Activated naive CD4-positive, alpha-beta T cell treated with anti-CD3 and anti-CD28 coated beads, Interleukin-2, amount 50 U/mL, for 72 hours (primary cell): ENCODE data around the gene PHAF1. TPM values are rescaled to one million over a fixed set of nuclear protein-coding genes. Genes with fewer than 3 reads are reported as not detected.

Experiments used
- ATAC-seq, 2 donors: fragments of 150-1000 bp; cut with Tn5 transposase; 2 replicates each; pipeline ENCODE4 v1.10.0; 2021; ENCODE audit warnings: mild to moderate bottlenecking in 2 of 2, moderate library complexity in 2 of 2
- DNase-seq, 2 donors: peaks; one replicate each; pipeline ENCODE4 v3.0.0; 2021 to 2022; ENCODE audit warnings: low spot score in 2 of 2
- H3K27ac Mint-ChIP-seq, 2 donors: one replicate each; pipeline ENCODE4 v1.8.0; 2022; ENCODE audit warnings: mild to moderate bottlenecking in 2 of 2, mixed read lengths in 2 of 2
- H3K36me3 Mint-ChIP-seq, 2 donors: one replicate each; pipeline ENCODE4 v1.8.0; 2022; ENCODE audit warnings: mixed read lengths in 2 of 2
- H3K9me3 Mint-ChIP-seq, 2 donors: one replicate each; pipeline ENCODE4 v1.8.0; 2022; ENCODE audit warnings: mixed read lengths in 2 of 2
- total RNA-seq, 2 donors: library from RNA; stranded (reverse); gene quantifications; one replicate each; pipeline ENCODE4 v1.2.3, GENCODE V29; 2022

The PHAF1 gene
- 10 to 100 TPM; 15.6 to 16.6 TPM for total RNA-seq

DNA sequence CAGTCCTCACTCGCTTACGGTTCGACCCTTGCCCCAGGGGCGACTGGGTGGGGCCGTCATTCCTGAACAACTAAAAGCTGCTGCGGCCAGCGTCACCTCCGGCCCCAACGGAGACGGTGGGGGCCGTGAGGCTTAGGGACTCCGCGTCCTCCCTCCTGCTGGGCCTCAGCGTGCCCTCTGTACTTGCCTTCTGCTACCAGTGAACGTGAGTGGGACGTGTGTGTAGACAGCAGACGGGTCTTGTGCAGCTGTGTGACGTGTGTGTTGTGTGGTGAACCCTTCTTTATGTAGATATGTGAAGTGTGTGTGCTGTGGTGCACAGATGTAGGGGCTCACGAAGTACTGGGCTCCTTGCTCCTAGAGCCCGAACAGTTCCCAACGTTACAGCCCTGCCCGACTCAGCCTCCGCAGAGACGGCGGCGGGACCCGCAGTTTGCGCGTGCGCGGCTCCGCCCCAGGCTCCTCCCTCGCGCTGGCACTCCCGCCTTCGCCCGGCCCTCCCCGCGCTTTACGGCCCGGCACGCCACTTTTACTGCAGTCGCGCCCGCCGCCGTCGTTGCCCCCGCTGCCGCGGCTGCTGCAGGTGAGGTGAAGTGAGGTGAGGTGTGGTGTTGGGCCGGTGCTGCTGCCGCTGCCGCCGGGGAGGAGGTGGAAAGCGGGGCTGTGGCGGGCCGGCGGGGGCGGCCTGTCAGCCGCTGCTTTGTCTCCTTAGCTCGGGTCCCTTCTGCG, at the start of gene PHAF1:
Gene PHAF1 (plus strand): TSS at position 535 of the 729 bp plus-strand sequence. CDS start 235 bp downstream, outside the sequence.
- Mint-ChIP-seq H3K36me3 (peaks cover 7% of the 10 kb centered on the region in 2 donors), H3K9me3 (no peaks in the 10 kb centered on the region), H3K27ac (peak within 1 kb of the TSS; percentile 89 to 90)
- DNase-seq = peak; percentile 95 to 99
- ATAC-seq = peak; percentile 90 to 92

DNA sequence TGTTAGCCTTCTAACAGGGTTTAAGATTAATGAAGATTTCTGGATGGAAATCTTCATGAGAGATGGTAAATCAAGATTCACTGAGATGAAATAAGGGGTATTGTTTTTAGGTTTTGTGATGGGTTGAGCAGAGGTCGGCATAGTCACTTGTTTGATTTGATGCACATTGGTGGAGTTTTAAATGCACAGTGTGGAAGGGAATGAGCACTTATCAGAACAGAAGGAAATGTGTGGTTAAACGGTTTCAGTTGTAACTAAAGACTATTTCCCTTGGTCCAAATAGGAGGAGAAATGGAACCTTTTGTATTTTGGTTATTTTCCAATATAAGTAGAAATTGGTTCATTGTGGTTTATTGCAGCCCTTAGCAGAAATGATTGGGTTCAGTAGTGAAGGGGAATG, 46.7 kb upstream of the PHAF1 start:
- Mint-ChIP-seq H3K27ac (peak overlapping the region in 1 of 2 donors; percentile 1), H3K36me3 (peaks cover 7 to 25% of the 10 kb centered on the region in 2 donors), H3K9me3 (no peaks in the 10 kb centered on the region)
- DNase-seq (no peak), ATAC-seq (peak; percentile 26 to 74)

DNA sequence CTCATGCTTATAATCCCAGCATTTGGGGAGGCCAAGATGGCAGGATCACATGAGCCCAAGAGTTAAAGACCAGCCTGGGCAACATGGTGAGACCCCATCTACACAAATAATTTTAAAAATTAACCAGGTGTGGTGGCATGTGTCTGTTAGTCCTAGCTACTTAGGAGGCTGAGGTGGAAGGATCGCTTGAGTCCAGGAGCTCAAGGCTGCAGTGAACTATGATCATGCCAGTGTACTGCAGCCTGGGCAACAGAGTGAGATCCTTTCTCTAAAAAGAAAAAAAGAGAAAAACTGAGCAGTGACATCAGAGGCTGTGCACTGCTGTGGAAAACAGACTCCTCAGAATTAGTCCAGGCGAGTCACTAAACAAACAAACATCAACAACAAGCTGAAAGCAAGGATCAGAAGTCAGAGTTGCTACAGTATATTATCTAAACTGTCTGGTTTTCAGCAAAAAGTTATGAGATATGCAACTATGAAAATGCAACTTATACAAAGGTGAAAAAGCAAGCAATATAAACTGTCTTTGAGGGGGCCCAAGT, 41.5 kb upstream of the PHAF1 start:
- no peak for ATAC-seq
- peaks cover 15 to 17% of the 10 kb centered on the region in 2 donors for H3K36me3 Mint-ChIP-seq
- no peaks in the 10 kb centered on the region for H3K9me3 Mint-ChIP-seq

DNA sequence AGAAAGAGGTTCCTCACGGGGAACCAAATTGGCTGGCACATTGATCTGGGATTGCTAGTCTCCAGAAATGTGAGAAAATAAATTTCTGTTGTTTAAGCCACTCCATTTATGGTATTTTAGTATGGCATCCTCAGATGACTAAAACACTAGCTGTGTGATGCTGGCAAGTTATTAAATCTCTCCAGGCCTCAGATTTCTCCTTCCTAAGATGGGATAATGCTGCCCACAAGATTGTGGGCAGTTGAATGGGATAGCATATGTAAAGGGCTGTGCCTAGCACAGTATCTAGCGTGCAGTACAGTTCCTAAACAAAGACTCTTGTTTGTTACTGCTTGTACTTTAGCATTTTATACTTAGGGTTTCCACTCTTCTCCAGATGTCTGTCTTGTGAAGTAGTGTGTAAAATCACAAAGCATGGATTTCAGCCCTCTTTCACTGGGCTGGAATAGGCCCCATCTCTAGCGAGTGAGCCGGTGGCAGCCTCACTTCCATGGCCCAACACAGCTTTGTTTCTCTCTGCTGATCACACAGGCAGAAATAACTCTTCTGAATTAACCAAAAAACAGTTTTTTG, 38.2 kb upstream of the PHAF1 start:
- H3K36me3 Mint-ChIP-seq = peaks cover 15 to 17% of the 10 kb centered on the region in 2 donors
- no peak for DNase-seq
- no peak for ATAC-seq
- no peaks in the 10 kb centered on the region for H3K9me3 Mint-ChIP-seq
- H3K27ac Mint-ChIP-seq = peak overlapping the region in 1 of 2 donors; percentile 81

More for the DNA sequence above, 41.5 kb upstream of the PHAF1 start:
- DNase-seq = no peak
- H3K27ac Mint-ChIP-seq = no peak overlapping the region

DNA sequence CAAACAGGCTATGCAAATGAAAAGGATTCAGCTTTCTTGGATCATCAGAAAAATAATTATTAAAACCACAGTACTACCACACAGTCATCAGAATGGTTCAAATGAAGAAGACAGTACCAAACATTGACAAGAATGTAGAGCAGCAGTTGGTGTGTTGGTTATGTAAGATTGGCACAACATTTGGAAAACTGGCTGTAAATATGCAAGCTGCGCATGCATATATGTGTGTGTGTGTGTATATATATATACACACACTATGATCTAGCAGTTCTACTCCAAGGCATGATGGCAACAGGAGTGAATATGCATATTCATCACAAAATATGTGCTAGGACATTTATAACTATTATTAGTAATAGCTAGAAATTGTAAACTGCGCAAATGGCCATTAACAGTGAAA, 34.4 kb upstream of the PHAF1 start:
- DNase-seq = no peak
- Mint-ChIP-seq H3K27ac (peak overlapping the region in 1 of 2 donors; percentile 44), H3K36me3 (no peaks in the 10 kb centered on the region), H3K9me3 (no peaks in the 10 kb centered on the region)
- no peak for ATAC-seq

DNA sequence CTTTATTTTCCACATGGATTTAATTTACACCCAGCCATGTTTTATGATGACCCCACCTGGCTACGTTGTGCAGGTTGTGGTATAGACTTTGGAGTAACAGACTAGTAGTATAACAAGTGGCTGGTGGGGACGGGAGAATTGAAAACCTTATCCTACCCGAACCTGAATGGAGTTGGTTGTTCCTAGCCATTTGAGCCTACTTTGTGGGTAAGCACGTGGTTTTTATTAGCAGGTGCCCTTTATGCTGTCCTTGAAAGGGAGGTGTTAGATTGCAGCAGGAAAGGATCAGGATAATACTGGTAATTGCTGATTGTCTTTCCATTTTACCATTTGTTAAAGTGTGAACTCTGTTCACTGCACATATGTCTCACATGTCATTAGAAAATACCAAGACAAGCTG, 31.9 kb upstream of the PHAF1 start:
- Mint-ChIP-seq H3K27ac (no peak overlapping the region), H3K36me3 (peaks cover 0 to 6% of the 10 kb centered on the region in 2 donors), H3K9me3 (no peaks in the 10 kb centered on the region)
- DNase-seq (no peak), ATAC-seq (no peak)

DNA sequence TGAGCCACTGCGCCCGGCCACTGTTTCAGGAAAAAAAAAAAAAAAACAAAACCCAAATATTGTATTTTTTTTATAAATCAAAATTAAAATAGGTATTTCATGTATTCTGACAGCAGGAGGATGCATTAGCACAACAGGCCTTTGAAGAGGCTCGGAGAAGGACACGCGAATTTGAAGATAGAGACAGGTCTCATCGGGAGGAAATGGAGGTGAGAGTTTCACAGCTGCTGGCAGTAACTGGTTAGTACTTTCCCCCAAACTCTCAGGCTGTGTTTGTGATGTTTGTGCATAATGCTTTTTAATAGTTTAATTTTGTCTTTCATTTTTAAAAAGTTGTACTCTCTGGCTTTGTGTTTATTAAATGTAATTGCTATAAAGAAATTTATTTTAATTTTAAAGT, 27.6 kb upstream of the PHAF1 start:
- DNase-seq = no peak
- Mint-ChIP-seq H3K27ac (no peak overlapping the region), H3K36me3 (peaks cover 0 to 12% of the 10 kb centered on the region in 2 donors), H3K9me3 (no peaks in the 10 kb centered on the region)
- no peak for ATAC-seq

DNA sequence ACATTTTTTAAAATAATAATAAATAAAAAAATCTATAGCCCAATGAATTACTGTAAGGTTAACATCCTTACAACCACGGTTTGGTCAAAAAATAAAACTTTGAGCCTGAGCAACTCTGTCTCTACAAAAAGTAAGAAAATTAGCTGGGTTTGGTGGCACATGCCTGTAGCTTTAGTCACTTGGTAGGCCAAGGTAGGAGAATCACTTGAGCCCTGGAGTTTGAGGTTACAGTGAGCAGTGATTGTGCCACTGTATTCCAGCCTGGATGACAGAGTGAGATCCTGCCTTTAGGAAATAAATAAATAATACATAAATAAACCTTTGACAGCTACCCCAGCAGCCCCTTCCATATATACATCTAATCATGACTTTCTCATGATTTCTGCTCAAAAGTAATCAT, 26.9 kb upstream of the PHAF1 start:
- Mint-ChIP-seq H3K27ac (no peak overlapping the region), H3K9me3 (no peaks in the 10 kb centered on the region), H3K36me3 (peaks cover 0 to 12% of the 10 kb centered on the region in 2 donors)
- no peak for ATAC-seq
- no peak for DNase-seq

DNA sequence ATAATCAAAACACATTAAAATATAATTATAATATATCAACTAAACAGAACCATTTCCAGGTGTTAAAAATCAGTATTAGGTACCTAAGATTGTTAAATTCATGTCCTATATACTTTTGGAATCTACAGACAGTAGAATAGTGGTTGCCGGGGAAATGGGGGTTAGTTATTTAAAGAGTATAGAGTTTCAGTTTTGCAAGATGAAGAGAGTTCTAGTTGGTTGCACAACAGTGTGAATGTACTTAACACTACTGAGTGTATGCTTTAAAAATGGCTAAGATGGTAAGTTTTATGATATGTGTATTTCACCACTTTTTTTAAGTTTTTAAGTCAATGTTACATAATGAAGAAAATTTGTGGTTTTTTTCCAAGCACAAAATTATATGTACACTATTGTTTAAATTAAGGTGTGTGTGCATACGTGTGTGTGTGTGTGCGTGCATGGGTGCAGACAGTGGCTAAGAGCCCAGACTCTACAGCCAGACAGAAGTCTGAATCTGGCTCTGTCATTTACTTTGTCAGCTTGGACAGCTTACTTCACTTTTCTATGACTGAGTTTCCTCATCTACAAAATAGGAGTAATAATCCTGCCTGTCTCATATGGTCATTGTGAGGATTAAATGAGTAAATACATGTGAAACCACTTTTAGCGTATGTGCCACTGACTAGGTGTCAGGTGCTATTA, 25.3 kb upstream of the PHAF1 start:
- Mint-ChIP-seq H3K27ac (no peak overlapping the region), H3K36me3 (peaks cover 0 to 12% of the 10 kb centered on the region in 2 donors), H3K9me3 (no peaks in the 10 kb centered on the region)
- DNase-seq (no peak), ATAC-seq (peak in 1 of 2 donors; percentile 37)

DNA sequence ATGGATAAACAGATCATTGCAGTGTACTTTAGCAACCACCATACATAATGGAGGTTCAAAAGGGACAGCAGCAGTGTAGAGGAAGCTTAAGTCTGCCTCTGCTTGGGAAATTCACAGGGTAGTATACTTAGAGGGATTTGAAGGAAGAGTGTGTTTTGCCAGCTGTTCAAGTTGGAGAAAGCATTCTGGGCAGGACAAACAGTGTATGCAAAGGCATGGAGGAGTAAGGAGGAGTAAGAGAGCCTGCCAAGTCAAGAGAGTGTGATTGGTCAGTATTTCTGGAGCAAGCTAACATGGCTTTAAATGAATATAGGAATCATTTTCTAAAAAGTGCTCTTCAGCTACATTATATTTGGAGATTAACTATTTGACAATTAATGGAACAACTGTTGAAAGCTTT, 22.9 kb upstream of the PHAF1 start:
- H3K27ac Mint-ChIP-seq = peak overlapping the region in 1 of 2 donors; percentile 18
- H3K36me3 Mint-ChIP-seq = peaks cover 0 to 6% of the 10 kb centered on the region in 2 donors
- ATAC-seq (no peak), DNase-seq (no peak)
- no peaks in the 10 kb centered on the region for H3K9me3 Mint-ChIP-seq

DNA sequence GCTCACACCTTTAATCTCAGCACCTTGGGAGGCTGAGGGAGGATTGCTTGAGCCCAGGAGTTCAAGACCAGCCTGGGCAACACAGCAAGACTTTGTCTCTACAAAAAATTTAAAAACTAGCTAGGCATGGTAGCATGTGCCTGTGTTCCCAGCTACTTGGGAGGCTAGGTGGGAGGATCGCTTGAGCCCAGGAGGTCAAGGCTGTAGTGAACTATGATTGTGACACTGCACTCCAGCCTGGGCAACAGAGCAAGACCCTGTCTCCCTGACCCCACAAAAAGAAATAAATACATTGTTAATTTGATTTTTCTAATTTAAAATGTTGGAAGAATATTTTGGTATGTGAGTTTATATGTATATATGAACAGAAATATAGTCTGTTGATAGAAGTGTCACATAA, 22.4 kb upstream of the PHAF1 start:
- no peak for DNase-seq
- H3K36me3 Mint-ChIP-seq = peaks cover 0 to 6% of the 10 kb centered on the region in 2 donors
- no peak for ATAC-seq
- H3K27ac Mint-ChIP-seq = no peak overlapping the region
- no peaks in the 10 kb centered on the region for H3K9me3 Mint-ChIP-seq

DNA sequence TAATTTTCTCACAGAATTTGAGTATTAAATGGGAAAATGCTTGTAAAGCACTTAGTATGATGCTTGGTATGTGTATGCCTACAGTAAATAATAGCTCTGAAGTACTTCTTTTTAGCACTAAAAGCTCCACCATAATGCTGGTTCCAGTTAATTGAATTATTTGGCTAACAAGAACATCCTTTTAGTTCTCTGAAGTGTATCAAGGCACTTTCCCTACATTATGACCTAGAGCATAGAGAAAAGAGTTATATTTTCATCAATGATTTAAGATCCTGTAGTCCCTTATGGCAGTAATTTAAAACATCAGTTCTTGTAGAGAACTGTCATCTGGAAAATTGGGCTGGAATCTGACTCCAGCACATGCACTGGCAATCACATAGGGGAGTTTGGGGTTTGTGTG, 21.9 kb upstream of the PHAF1 start:
- no peak overlapping the region for H3K27ac Mint-ChIP-seq
- no peaks in the 10 kb centered on the region for H3K9me3 Mint-ChIP-seq
- H3K36me3 Mint-ChIP-seq = peaks cover 0 to 6% of the 10 kb centered on the region in 2 donors
- DNase-seq (no peak), ATAC-seq (no peak)

DNA sequence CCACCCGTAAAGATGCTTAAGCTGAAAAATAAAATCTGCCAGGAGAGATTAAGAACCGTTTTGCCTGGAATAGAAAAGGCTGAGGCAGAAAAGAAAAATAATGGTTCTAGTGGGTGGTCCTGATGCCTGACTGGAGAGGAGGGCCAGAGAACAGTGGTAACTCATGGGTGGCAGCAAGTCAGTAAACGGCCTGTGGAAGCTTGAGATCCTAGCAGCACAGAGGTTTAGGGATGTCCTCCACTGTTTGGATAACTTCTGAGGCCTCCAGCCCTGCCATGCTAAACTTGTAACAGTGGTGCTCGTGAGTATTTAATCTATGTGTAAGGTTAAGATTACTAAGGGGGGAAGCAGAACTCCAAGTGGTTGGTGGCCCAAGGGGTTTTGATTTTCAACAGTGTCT, 21.2 kb upstream of the PHAF1 start:
- DNase-seq (no peak), ATAC-seq (no peak)
- no peaks in the 10 kb centered on the region for H3K9me3 Mint-ChIP-seq
- no peak overlapping the region for H3K27ac Mint-ChIP-seq
- peaks cover 0 to 6% of the 10 kb centered on the region in 2 donors for H3K36me3 Mint-ChIP-seq

DNA sequence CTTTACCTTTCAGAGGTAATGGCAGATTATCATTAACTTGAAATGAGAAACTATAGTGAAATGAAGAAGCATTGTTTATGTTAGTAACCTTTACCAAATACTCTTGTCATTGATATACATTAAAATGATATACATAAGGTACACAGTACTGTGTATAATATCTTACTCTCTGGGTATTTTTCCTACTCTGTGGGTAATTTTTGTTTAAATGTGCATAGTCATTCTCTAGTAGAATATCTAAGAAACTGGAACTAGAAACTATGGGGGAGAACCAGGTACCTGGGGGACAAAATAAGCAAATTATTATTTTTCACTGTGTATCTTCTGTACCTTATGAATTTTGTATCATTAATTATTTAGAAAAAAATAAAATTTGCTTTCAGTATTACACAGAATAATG, 20.6 kb upstream of the PHAF1 start:
- no peak overlapping the region for H3K27ac Mint-ChIP-seq
- DNase-seq (no peak), ATAC-seq (no peak)
- H3K9me3 Mint-ChIP-seq = no peaks in the 10 kb centered on the region
- H3K36me3 Mint-ChIP-seq = peaks cover 0 to 6% of the 10 kb centered on the region in 2 donors

DNA sequence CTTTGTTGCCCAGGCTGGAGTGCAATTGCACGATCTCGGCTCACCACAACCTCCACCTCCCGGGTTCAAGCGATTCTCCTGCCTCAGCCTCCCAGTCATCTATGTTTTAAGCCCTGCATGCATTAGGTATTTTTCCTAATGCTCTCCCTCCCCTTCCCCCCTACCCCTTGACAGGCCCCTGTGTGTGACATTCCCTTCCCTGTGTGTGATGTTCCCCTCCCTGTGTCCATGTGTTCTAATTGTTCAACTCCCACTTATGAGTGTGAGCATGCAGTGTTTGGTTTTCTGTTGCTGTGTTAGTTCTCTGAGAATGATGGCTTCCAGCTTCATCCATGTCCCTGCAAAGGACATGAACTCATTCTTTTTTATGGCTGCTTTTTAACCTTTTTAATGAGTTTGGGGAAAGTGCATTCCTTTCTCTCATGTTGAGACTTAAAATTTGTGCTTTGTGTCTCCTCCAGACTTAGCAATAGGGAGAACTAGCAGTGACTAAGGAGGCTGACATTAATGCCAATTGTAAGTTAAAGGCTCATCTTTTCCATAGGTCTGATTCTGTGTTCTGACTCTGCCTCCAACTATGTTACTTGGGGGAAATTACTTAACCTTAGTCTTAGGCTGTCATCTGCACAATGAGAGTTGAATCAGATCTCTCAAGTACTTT, 17.7 kb upstream of the PHAF1 start:
- Mint-ChIP-seq H3K9me3 (no peaks in the 10 kb centered on the region), H3K36me3 (no peaks in the 10 kb centered on the region), H3K27ac (peak overlapping the region; percentile 42 to 78)
- DNase-seq = no peak
- peak; percentile 84 for ATAC-seq

DNA sequence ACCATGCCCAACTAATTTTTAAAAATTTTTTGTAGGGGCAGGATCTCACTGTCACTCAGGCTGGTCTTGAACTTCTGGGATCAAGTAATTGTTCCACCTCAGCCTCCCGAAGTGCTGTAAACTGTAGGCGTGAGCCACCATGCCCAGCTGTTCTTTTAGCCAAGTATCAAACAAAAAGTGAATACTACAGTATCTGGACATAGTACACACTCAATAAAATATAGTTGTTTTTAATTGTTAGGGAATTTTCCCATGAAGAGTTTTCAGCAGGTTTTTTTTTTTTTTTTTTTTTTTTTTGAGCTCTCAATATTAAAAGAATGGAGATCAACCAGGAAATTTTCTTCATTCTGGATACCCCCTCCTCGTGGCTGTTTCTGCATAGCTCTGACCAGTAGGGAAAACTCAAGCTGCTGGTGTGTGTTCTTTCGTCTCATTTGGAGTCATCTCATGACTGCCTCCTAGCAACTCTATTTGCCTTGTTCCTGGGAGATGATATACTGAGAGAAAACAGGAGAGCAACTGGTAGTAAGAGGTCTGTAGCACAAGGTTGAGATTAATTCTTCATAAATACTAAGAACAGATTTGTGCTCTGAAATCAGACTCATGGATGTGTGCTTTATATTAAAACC, 16.5 kb upstream of the PHAF1 start:
- peak overlapping the region in 1 of 2 donors; percentile 22 for H3K27ac Mint-ChIP-seq
- H3K9me3 Mint-ChIP-seq = no peaks in the 10 kb centered on the region
- H3K36me3 Mint-ChIP-seq = no peaks in the 10 kb centered on the region
- ATAC-seq = no peak
- DNase-seq = no peak
